ENCODE measurements around the gene MSI2. TPM values are rescaled to one million over a fixed set of nuclear protein-coding genes. Genes with fewer than 3 reads are reported as not detected.

Gene MSI2
- total and polyA plus RNA-seq, 9 of the 15 experiments (the other 6 are each of a cell fraction or from before 2014, with no cell fraction given) = 4.6 to 61.8 (median 42.4) TPM

DNA sequence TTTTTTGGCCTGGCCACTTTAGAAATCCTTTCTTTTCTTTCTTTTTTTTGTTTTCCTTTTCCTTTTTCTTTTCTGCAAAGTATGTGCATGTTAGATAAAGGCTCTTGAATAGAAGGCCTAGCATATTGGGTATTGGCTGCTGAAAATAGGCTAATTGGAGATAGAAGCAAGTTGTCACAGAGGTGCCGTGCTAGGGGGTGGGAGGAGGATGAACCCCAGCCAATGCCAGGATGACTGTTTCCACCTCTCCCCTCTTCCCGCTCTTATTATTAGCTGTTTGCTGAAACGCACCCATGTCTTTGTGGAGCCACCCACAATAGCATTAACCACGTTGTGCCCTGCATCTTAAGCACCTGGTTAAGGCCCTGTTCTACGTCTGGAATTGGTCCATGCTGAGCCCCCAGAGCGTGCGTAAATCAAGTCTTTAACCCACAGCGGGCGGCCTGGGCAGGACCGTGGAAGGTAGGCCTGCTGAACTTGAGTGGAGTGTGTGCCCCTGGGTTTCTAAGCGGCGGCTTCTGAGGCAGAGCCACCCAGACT, 123.6 kb downstream of the MSI2 start (continued):
- TF ChIP-seq, protein P1, sequence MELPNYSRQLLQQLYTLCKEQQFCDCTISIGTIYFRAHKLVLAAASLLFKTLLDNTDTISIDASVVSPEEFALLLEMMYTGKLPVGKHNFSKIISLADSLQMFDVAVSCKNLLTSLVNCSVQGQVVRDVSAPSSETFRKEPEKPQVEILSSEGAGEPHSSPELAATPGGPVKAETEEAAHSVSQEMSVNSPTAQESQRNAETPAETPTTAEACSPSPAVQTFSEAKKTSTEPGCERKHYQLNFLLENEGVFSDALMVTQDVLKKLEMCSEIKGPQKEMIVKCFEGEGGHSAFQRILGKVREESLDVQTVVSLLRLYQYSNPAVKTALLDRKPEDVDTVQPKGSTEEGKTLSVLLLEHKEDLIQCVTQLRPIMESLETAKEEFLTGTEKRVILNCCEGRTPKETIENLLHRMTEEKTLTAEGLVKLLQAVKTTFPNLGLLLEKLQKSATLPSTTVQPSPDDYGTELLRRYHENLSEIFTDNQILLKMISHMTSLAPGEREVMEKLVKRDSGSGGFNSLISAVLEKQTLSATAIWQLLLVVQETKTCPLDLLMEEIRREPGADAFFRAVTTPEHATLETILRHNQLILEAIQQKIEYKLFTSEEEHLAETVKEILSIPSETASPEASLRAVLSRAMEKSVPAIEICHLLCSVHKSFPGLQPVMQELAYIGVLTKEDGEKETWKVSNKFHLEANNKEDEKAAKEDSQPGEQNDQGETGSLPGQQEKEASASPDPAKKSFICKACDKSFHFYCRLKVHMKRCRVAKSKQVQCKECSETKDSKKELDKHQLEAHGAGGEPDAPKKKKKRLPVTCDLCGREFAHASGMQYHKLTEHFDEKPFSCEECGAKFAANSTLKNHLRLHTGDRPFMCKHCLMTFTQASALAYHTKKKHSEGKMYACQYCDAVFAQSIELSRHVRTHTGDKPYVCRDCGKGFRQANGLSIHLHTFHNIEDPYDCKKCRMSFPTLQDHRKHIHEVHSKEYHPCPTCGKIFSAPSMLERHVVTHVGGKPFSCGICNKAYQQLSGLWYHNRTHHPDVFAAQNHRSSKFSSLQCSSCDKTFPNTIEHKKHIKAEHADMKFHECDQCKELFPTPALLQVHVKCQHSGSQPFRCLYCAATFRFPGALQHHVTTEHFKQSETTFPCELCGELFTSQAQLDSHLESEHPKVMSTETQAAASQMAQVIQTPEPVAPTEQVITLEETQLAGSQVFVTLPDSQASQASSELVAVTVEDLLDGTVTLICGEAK (IDR thresholded peaks at IDR 0.05) = 0 out of 2 replicates have a peak, but pooled peaks have one; percentile 33
- TF ChIP-seq, protein P1 (CRISPR knock-in tag; IDR thresholded peaks at IDR 0.05) = no peak
- TF ChIP-seq IFI16 (CRISPR knock-in tag; IDR thresholded peaks at IDR 0.05) (no peak), MTA1 (IDR thresholded peaks at IDR 0.05; ENCODE audit: borderline replicate concordance) (no peak), E2F6 (IDR thresholded peaks at IDR 0.05; ENCODE audit: borderline replicate concordance in 1 of 2, extremely low read depth in 1 of 2, insufficient read depth in 1 of 2, insufficient read length in 1 of 2, low read depth in 1 of 2, low read length in 1 of 2, poor library complexity in 1 of 2, severe bottlenecking in 1 of 2) (peak in 1 of 2 experiments; percentile 34), ZNF655 (CRISPR knock-in tag; IDR thresholded peaks at IDR 0.05) (no peak), MNT (conservative IDR thresholded peaks at IDR 0.05) (0 out of 4 replicates have a peak, but pooled peaks of 1 of the 2 experiments have one; percentile 6), SMARCA5 (IDR thresholded peaks at IDR 0.05) (0 out of 2 replicates have a peak, but pooled peaks have one; percentile 16)
- TF ChIP-seq, protein P2, sequence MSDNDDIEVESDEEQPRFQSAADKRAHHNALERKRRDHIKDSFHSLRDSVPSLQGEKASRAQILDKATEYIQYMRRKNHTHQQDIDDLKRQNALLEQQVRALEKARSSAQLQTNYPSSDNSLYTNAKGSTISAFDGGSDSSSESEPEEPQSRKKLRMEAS (CRISPR knock-in tag; IDR thresholded peaks at IDR 0.05) = peak; percentile 13; the same call in 1 of the 2 replicates

Measured in K562 (cell line).